NT2/D1 (cell line): ENCODE data around the gene PTPRN2.

Experiments used
- YY1 ChIP-seq: IDR thresholded peaks from 2 replicates; pipeline ENCODE4 v1.6.1; 2011; ENCODE audit not compliant: insufficient read length, insufficient read depth
- ZNF274 ChIP-seq: IDR thresholded peaks from 2 replicates; pipeline ENCODE4 v1.6.1; 2011; ENCODE audit warnings: mild to moderate bottlenecking, low read depth, low read length

DNA sequence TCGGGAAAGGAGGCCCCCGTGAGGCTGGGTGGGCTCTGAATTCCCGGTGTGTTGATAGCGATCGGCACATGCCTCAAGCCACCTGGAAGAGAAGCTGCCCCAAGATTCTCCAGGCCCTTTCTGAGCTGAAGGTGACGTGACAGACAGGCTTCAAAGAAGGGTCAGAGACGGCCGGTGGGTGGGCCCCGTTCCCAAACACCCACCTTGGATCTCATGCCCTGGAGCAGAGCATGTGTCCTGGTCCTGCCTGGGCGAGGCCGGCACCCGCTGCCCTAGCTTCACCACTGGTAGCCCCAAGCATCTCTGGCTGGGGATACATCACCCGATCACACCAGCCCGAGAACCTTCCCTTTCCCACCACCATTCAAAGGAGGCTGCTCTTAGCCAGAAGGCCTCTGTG, 851.8 kb downstream of the PTPRN2 start:
- TF ChIP-seq YY1 (no peak), ZNF274 (no peak)
